ENCODE measurements around the gene NAP1L4.

NAP1L4 gene, protein sequence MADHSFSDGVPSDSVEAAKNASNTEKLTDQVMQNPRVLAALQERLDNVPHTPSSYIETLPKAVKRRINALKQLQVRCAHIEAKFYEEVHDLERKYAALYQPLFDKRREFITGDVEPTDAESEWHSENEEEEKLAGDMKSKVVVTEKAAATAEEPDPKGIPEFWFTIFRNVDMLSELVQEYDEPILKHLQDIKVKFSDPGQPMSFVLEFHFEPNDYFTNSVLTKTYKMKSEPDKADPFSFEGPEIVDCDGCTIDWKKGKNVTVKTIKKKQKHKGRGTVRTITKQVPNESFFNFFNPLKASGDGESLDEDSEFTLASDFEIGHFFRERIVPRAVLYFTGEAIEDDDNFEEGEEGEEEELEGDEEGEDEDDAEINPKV

GRCh38 chr11:2992234-2992996 is at the start of gene NAP1L4:
Gene NAP1L4 (minus strand): TSS chr11:2992329. CDS start chr11:2979220, 13,109 bp downstream.
- DNase-seq: peak; percentile 97

DNA sequence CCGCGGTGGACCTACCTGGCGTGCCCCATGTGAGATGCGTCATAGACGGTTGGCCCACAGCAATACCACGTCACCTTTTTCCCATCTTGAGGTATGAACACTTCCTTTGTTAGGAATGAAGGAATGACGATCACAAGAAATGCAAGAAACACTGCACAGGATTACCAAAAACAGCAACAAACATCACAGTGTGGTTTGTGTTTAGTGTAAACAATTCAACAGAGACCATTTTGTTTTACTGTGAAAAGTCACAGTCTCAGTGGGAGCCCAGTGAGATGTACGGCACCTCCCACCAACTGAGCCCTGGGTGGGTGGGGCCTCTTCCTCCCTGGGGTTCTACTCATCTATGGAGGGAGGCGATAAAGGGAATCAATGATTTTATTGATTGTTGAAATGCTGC is 48.8 kb upstream of the NAP1L4 start:
- no peak for DNase-seq

- DNase-seq: no peak
Measured at GRCh38 chr11:3037945-3038271, 45.8 kb upstream of the NAP1L4 start.

- DNase-seq: peak; percentile 52
Measured at GRCh38 chr11:3037040-3037944, 45.2 kb upstream of the NAP1L4 start.

DNA sequence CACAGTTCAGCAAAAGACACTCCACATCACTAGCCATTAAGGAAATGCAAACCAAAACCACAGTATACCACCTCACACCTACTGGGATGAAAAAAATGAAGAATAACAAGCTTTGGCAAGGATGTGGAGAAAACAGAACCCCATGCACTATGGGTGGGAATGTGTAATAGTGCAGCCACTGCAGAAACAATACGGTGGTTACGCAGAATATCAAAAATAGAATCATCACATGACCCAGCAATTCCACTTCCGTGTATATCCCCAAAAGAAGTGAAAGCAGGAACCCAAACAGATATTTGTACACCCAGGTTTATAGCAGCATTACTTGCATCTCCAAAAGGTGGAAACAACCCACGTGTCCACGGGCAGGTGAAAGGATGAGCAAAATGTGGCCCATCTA is 44.3 kb upstream of the NAP1L4 start:
- DNase-seq: no peak

DNA sequence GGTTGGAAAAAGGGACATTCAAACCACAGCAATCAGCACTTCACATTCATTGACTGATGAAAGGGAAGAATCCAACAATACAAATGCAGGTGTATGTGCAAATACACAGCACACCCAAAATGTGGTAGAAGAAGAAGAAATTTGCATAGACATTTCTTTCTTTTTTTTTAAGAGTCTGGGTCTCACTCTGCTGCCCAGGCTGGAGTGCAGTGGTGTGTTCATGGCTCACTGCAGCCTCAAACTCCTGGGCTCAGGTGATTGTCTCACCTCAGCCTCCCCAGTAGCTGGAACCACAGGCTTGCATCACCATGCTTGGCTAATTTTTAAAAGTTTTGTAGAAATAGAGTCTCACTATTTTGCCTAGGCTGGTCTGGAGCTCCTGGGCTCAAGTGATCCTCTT is 43.2 kb upstream of the NAP1L4 start:
- no peak for DNase-seq

DNA sequence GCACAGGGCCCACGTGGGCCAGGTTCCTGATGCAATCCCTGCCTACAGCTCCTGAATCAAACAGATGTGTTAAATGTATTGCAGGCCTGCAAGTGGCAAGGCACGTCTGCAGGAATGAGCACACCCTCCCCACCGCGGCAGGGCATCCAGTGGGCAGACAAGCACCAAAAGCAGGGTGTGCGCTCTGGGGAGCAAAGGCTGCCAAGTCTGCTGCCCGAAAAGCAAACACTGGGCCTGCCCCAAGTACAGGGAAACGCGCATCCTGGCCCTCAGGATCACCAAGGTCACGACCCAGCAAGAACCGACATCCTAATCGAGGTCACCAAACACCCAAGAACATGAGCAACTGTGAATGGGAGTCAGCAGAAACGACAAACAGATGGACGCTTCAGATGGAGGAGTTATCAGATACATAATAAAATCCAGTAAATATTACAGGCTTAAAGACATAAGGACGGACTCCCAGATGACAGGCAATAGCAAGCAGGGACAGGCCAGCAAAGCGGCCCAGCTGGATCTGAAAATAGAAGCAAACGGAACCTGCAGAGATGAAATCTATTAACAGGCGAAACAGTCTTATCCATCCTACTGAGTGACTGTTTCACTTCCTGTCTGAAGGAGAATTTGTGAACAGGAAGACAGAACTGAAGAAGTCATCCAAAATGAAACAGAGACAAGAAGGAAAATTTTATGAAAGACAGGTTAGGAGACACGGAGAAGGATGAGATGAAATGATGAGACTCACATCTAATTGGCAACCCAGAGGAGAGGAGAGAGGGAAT is 38.4 kb upstream of the NAP1L4 start:
- DNase-seq: no peak

DNA sequence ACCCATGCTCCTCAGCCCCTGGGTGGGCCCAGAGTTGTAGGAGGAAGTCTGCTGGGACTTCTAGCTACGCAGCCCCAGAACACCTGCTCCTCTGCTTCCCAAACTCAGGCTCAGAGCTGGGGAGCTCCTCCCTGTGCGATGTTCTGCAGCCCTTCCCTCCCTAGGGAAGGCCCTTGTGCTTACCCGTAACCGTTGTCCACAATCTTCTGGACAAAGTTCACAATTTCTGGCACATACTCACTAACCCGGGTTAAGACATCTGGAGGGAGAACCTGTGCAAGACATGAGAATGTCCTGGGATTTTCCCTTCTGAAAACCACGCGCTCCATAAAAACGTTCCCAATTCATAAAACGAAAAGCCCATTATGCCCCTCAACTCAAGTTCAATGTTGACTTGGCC is 36.7 kb upstream of the NAP1L4 start:
- DNase-seq: no peak

DNA sequence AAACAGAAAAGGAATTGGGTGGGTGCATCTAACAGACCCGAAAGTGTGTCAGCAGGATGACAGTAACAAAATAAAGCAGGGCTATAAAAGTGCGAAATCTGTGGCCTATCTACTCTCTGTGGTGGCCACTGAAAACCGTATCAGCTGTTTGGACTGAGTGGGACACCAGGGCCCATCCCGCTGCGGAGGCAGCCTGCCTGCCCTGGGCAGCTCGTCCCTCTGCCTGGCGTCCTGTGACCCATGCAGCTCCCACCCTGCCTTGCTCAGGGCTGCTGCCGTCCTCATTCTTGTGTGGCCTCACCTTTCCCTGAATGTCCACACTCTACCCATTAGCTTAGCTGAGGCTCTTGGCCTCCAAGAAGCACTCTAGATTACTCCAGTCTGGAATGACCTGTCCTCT is 34.7 kb upstream of the NAP1L4 start:
- no peak for DNase-seq

DNA sequence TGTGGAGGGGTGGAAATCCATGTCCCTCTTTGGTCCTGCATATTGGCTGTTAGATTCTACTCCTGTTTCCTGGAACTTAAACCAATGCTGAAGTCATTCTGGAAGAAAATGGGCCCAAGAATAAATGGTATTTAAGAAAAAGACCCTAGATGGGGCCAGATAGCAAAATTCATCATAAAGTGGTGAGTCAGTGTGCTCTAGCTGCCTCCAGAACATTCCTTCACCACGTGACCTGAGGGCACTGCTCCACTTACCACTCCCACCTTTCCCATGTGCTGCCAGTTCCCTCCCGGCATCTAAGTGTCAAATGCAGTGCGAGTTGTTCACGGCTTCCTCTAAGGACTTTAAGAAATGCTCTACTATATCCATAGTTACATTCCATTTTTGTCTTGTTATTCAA is 30.9 kb upstream of the NAP1L4 start:
- DNase-seq: no peak

DNA sequence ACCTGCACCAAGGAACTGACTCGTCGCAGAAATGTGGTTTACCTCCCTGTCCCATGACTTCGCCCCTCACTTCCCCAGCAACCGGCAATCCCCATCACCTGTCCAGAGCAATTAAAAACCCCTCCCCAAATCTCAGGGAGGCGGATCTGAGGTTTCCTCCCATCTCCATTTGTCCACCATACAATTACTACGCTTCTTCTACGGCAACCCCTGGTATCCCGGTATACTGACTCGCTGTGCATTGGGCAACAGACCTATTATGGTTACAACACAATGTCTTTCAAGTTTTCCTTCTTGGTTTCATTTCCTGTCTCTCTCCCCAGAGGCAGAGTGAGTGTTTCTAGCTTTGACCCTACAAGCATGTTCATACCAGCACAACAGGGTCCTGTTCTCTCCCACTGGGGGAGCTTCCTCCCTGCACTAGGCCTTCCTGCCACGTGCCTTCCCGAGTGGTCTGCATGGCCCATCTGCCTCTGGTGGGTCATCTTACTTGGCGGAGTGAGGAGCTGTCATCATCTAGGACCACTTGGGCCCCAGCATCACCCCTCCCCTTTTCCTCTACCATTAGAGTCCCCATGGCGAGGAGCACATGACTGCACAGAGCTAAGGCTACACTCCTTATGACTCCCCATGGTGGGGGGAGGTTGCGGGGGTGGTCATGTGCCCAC is 30.3 kb upstream of the NAP1L4 start:
- no peak for DNase-seq

- DNase-seq: peak; percentile 55
Measured at GRCh38 chr11:3021125-3021524, 29.0 kb upstream of the NAP1L4 start.

GRCh38 chr11:3020011-3020410 is 27.9 kb upstream of the NAP1L4 start:
- DNase-seq: no peak

GRCh38 chr11:3018596-3018995 is 26.5 kb upstream of the NAP1L4 start:
- DNase-seq: no peak

- DNase-seq: no peak
Measured at GRCh38 chr11:3016861-3017260, 24.7 kb upstream of the NAP1L4 start.

- no peak for DNase-seq
Measured at GRCh38 chr11:3015796-3016195, 23.7 kb upstream of the NAP1L4 start.

DNA sequence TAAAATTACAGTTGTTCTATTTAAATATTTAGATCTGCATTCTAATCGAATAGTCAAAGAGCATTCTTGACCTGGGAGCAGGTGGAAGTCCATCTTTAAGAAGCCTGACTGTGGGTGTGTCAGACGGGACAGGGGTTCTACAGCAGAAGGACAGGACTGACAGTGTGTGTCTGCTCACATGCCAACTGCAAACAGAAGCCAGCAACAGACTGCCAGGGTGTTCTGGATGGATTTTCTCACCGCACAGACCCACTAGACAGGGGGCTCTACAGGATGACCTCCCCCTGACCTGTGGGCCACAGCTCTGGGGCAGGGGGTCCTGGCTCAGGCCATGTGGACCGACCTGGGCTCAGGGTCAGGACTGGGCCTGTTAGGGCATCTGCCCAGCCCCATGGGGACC is 22.8 kb upstream of the NAP1L4 start:
- DNase-seq: no peak

DNA sequence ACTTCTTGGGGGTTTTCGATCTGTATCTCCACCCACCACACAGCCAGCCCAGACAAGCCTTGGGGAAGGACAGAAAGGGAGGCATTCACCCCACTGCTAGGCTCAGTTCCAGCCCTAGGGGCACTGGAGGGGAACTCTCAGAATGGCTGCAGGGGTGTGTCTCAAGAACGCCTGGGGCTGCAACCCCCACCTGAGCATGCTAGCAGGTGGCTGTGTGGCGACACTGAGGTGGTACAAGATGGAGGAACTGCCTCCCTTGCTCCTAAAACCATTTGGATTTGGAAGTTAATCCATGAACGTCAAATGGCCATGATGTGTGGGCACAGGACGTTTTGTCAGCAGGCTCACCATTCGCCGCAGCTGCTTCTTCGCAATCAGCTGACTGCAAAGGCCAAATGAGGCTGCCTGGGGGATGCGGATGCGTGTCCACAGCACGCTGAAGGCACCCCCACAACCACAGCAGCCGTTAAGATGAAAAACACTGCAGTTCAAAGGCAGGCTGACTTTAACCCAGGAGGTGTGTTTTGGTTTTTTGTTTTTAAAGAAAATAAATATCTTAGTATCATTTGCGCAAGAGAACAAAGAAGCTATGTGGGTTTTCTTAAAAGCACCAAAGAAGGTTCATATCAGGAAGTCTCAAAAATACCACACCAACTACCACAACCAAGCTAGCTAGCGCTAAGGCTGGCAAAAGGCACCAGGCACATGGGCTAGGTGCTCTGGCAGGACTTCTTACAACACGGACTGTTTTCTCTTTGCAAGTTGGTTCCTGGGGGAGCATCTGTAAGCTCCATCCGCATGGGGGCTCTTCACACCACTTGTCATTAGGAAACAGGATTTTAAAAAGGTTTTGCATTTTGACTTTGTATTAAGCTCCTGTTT is 22.2 kb upstream of the NAP1L4 start:
- peak; percentile 75 for DNase-seq

DNA sequence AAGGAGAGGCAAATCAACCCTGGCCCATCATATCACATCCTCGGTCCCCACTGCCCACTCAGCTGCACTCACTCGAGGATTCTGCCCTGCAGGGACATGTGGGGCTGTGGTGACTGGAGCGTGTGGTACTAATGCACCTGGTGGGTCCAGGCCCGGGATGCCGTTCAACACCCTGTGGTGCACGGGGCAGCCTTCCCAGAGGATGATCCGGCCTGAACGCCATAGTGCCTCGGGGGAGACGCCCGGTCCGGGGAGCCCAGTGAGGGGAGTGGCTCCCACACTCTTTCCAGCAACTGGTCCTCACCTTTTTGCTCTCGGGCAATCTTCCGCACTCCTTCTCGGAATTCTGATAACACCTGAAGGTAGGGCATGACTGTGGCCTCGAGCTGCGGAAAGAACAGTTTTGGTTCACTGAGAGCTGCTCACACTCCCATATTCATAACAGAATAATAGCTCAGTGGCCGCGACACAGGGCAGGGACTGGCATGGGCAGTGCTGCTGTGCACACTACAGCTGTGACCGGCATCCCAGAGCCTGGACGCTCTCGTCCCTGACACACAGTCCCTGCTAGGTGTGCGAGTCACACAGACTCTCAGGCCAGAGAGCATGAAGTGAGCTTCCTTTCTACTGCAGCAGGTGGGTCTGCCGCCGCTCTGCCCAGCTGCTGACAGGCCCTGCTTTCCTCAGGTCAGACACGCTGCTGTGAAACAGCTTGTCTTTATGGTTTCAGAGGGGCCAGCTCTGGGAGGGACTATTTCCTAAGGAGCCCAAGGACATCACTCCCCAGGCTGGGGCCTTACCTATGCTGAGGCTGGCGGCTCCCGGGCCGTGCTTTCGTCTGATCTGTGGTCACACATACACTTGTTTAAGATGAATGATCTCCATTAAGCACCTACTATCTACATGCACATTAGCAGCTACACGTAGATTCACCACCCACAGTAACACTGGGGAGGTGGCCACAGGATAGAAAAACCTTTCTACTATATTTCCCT is 20.1 kb upstream of the NAP1L4 start:
- DNase-seq: no peak
